GM19099 (cell line): ENCODE data around the gene IL17B.

Source experiments
- POLR2A ChIP-seq: IDR thresholded peaks from 3 replicates; pipeline ENCODE4 v1.6.1; 2011; ENCODE audit warnings: low read depth; ENCODE audit not compliant: insufficient read length; ENCODE audit errors: extremely low read depth

The IL17B gene

DNA sequence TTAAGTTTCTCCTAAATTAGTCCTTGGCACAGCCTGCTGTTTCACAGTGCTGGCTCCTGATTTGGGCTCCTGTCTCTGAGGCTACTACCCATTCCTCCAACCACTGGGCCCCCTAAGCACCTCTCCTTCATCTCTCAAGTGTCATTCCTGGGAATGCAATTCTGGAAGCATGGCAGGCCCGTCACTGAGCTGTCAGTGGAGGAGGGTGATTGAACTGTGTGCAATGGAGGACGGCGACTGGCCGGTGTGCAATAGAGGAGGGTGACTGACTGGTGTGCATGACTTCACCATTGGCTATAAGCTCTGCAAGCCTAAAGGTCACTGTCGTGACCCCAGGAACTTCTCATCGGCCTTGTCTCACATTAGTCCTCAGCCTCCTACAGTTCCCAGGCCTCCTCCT is 12.4 kb upstream of the IL17B start:
- TF ChIP-seq POLR2A = no peak

DNA sequence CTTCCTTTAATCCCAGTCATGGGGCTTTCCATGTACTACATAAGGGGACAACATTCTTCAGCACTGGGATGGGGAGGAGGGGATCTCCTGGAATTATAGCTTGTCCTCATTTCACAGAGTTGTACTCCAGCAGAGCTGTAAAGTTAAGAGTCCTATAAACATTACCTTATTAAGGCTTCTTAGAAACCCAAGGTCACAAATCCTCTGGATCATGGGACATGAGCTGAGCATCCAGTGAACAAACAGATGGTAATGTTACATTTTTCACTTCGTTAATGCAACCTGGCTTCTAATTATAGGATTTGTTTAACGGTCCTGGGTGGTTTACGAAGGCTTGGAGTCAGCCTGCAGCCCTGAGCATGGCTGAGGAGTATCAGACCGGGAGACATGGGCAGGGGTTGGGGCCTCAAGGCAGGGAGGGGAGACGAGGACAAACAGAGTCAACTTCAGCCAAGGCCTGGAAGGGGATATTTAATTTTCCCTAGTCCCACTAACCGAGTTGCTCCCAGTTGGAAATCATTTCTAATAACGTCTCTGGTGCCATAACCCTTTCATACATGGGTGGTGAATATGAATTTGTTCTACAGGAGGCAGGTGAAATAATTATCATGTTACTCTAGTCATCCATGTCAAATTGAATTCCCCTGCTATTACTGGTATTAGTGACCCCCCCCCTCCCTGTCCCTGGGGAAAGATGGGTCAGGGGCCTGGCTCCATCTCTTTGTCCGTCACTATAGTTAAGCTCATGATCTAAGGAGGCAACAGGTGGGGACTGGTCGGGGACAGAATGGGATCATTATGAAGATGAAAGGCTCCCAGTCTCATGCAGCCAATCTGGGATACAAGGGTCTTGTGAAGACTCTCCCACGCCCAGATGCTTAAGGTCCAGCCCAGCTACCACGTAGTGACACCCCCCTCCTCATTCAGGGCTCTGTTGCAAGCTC is 10.7 kb upstream of the IL17B start:
- TF ChIP-seq POLR2A = no peak

DNA sequence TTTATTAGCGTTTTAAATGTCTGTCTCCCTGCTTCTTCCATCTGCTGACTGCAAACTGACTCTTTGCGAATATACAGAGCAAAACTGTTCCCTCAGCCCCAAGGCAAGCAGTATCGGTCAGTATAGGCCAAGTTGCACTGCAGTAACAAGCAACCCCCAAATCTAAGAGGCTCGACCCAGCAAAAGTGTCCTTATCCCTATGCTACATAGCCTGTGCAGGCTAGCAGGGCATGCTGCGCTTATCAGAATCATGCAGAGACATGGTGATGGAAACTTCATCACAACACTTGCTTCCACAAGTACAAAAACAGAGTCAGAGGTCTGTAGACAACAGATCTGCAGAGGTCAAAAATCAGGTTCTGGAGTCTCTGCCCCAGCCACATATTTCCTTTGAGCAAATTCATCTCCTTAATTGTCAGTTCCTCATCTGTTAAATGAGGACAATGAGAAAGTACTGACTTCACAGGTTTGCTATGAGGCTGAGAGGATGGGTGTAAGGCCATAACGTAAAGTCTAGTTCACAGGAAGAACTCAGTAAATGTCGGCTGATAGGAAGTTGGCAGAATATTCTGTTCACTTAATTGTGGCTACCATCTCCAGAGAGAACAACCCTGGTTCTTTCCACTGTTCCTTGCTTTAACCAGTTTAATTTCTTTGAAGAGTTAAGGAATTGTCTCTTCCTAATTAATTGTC is 9.6 kb upstream of the IL17B start:
- TF ChIP-seq POLR2A = no peak

DNA sequence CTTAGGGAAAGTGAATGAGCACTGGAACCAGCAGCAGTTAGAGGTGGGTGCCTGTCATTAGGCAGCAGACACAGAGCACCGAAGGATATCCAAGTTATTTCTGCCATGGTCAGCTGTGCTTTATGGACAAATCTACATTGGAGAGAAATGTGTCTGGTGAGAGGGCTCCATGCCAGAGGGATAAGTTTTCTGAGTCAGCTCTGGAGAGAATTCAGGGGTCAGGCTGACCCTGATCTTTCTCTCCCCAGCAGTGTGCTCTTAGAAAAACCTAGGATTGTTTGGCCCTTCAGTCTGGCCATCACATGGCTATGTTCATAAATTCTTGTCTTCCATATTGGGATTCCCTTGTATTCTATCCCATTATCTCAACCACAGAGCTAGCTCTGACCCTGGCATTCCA is 8.9 kb upstream of the IL17B start:
- no peak for TF ChIP-seq POLR2A

DNA sequence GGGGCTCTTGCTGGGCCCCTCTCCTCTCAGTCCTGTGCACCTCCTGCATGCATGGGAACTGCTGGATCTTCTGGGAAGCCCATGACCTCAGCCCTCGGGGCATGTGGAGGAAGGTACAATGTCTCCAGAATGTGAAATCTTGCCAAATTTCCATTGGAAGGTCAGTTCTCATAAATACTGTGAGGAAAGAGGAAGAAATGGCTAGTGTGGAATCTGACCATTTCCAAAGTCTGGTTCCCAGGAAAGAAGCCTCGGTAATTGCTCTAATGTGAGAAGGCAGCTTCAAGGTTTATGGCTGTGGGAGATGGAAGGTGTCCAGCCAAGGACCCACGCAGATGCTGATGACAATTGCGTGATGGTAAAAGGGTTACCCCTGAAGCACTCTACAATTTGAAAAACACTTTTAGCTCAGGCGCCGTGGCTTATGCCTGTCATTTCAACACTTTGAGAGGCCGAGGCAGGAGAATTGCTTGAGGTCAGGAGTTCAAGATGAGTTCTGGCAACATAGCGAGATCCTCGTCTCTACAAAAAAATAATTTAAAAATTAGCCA is 8.1 kb upstream of the IL17B start:
- no peak for TF ChIP-seq POLR2A

DNA sequence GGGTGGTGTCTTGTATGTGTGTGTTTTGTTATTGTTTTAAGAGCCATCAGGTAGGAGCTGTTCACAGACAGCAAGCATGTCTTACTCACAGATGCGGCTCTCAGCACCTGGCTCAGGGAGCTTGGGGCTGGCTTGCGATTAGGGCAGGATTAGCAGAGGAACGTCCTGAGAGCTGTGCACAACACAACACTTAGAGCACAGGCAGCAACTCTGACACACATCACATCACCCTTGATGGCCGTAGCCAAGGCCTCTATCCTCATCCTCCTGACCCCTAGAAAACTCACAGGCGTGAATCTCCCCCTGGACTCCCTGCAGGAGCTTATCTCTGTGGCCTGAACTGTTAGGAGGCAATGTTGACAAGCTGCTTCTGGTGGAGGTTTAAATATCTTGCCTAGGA is 7.1 kb upstream of the IL17B start:
- TF ChIP-seq POLR2A = no peak

DNA sequence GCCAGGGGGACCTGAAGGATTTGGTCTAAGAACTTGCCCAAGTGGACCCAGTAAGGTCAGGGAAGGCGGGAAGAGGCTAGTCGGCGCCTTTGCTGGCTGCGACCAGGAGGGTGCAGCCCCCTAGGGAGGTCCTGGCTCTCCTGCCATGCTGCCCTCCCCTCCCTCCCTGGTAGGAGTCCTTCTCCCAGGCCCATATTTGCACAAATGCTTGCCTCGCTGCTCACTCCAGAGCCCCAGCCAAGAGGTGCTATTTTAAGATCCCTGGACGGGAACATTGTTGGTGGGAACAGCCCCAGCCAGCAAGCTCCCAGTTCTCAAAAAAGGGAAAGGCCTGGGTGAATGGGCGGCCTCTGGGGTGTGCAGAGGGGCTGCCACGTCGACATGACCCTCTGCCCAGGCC is 4.3 kb upstream of the IL17B start:
- no peak for TF ChIP-seq POLR2A

DNA sequence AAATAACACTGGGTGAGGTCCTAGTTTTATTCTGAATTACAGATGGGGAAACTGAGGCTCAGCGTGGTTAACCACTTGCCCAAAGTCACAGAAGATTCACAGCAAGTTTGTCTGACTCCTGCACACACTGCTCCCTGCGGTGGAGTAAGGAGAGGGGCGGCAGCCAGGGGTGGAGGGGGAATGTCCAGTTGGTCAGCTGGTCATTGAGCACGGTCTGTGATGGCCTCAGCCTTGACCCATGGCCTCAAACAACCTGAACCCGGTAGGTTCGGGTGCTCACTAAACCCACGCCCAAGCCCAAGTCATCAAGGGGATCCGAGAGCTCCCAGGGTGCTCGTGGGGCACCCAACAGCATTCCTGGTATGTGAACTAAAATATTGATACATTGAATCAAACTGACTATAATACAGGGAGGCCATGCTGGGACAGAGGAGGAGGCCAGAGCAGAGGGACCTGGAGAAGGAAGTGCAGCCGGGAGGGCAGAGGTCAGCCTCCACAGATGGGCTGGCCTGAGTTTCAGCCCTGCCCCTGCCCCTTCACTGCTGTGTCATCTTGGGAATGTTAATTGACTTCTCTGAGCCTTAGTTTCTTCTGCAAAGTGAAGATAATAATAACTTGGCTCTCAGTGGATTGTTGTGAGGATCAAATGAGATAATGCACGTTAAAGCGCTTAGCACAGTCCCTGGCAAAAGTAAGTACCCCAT is 3.6 kb upstream of the IL17B start:
- TF ChIP-seq POLR2A = no peak

DNA sequence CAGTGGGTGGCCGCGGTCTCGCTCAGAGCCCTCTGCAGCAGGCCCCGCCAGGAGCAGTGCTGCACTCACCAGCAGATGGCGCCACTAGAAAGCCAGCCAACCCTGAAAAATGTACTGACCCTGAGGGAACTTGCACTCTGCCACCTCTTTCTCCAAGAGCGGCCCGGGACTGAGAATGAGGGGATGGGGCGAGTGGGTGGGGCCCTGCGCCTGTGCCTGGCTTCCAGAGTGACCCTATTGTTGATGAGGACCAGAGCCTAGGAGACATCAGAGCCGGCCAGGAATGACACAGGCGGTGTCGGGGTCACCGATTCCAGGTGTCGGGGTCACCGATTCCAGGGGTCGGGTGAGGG is 2.9 kb upstream of the IL17B start:
- TF ChIP-seq POLR2A = no peak

DNA sequence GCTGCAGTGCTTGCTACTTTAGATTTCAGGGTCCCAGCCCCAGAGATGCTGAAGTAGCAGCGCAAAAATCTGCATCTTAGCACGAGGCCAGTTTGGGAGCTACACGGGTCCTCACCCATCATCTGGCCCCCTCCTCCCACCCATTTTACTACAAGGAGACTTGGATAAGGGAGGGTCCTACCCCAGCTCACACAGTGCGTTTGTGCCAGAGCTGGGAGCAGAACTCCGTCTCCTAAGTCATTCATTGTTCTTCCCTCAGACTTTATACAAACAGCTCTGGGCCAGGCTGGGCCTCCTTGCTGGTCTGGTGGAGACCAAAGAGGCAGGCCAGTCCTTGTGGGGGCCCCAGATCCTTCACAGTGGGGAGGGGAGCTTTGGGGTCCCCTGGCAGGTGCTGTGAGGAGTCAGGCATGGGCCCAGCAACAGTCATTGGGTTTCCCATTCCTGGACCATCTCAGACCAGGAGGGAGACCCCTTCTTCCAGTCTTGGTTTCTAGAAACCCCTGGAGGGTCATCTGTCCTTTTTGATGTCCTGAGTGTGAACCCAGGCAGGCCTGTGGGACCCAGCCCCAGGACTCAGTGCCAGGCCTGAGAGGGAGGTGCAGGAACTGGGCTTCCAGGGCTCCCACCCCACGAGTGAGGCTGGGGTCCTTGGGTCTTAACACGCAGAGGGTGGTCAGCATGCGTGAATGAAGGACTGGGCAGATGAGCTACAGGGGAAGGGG is 2.3 kb upstream of the IL17B start:
- TF ChIP-seq POLR2A = no peak

DNA sequence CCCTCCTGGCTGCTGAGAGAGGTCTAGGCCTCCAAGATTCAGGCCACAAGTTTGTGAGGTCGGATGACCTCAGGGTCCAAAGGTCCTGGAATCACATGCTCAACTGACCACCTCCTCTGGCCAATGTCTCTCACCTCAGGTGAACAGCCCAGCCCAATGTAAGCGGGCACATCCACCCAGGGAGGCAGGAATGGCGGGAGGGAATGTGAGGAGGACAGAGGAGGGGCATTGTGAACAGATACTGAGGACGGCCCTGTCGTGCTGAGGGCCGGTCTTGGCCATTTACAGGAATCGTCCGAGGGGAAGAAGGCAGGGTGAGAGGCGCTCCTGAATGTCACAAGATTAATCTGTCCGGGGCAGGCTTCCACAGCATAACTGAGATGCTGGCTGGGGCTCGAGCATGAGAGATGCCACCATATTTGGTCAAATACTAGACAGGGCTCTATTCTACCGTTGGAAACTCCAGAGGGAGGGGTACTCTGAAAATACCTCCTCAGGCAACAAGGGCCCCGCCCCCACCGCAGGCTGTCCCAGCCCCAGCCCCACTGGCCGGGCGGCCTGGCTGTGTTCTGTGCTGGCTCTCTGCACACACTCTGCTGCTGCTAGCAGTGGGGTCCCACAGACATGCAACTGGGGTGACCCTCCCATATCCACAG is 1.5 kb upstream of the IL17B start:
- TF ChIP-seq POLR2A = no peak

DNA sequence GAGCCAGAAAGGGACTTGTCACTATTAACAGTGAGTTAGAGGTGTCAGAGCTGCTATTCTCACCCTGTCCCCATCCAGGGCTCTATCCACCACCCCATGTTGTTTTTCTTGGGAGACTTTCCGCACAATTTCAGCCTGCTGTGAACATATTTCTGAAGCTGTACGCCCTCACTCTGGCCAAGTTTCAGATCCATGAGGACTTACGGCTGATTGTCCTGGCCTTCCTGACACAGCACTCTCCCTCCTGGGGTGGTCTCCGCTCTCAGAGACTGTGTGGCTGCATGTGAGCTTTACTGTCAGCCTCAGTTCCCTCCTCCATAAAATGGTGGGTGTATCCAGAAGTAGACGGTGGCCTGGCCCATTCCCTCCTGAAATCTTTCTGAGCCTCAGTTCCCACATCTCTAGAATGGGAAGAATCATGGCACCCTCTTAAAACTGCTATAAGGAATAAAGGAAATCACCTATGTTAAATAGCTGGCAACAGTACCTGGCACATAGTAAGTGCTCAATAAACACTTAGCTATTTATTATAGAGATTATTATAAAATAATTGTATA is 804 bp upstream of the IL17B start:
- TF ChIP-seq POLR2A = no peak

DNA sequence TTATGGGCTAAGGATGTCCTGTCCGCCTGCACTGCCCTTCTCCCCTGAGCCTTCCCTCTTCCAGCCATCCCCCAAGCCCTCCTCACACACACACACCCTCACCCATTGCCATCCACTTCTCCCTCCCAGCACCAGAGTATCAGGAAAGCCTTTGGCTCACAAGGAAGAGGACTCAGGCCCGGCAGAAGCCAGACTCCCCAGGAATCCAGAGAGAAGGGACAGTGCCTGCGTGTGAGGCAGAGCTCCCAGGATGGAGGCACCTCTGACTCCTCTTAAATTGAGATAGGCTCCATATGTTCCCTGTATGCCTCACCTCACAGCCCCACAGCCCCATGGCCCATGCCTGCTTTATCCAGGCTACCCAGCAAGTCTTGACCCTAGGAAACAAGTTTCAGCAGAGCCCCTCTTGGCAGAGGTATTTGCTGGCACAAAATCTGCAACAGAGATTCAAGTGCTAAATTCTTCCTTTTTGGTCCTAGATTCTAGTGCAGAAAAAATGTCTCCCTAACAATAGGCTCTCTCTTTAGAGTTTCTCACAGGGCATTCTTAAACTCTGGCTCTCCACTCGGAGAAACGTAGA is 761 bp downstream of the IL17B start:
- TF ChIP-seq POLR2A = no peak
